ENCODE data around the gene C15orf61.

Gene C15orf61

GRCh38 chr15:67551207-67551743 lies 30.3 kb downstream of the C15orf61 start:
- no peak for DNase-seq

DNA sequence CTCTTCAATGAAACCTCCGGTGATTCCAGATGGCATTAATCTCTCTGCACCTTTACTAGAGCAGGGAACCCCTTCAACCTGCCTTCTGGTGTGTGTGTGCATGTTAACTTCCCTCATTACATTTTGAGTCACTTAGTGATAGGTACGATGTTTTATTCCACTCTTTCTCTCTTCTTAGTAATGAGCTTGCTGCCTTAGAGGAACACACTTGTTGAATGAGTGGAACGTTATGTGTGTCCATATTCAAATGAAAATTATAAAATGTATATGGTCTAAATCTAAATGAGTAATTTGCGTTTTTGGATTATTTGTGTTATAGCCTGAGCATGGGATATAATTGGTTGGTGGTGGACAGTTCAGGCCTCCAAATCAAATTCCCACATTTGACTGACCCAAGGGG lies 33.6 kb downstream of the C15orf61 start:
- DNase-seq: no peak

DNA sequence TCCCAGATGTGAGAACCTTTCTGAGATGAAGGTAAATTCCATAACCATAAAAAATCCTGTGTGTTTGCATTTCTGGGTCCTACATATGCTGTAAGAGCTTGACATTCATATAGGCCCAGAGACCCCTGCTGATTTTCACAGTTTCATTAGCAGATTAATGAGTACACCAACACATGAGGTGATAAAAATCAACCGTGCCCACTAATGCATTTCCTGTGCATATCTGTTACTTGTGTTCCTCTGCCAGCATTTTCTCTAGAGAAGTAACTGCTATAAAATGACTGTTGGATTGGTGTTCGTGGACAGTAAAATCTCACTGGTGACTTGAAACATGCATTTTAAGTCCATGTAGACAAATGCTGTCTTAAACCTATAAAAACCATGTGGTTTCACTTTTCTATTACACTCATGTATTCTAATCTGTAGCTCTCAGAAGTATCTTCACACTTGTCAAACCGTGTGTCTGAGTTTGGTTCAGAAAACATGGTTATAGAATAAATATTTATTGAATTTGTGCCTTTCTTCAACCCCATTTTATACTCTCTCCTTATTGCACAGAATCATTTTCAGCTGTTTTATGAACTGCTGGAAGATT lies 36.1 kb downstream of the C15orf61 start:
- DNase-seq: no peak

DNA sequence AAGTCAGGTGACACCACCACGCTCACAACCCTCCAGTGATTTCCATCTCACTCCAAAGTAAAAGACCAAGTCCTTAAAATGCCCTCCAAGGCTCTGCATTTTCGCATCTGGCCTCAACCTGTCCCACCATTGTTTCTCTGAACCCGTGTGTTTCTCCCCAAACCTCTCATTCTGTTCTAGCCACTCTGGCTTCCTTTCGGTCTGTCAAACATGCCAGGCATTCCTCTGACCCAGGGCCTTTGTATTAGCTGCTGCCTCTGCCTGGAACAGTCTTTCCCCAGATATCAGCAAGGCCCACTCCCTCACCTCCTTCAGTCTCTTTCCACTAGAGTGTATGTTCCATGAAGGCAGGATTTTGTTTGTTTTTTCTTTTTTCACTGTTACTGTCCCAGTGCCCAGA lies 37.6 kb downstream of the C15orf61 start:
- no peak for DNase-seq

DNA sequence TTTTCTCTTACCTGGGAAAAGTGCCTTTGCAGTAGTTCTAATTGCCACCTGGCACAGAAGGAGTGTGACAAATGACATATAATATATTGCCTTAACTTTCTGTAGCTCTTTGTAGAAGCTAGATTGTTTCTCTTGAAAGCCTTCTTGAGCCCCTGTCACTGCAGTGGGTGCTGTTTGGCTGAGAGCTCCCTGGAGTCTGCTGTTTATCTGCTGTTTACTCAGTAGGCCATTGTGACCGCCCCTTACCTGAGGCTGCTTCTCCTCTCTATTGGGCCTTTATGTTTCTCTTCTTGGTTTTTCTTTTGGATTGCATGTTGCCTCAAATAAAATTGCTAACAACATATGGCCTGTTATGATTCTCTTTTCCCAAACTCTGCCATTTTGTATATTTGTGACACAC lies 38.2 kb downstream of the C15orf61 start:
- DNase-seq: no peak

GRCh38 chr15:67559576-67559975 lies 38.6 kb downstream of the C15orf61 start:
- no peak for DNase-seq

DNA sequence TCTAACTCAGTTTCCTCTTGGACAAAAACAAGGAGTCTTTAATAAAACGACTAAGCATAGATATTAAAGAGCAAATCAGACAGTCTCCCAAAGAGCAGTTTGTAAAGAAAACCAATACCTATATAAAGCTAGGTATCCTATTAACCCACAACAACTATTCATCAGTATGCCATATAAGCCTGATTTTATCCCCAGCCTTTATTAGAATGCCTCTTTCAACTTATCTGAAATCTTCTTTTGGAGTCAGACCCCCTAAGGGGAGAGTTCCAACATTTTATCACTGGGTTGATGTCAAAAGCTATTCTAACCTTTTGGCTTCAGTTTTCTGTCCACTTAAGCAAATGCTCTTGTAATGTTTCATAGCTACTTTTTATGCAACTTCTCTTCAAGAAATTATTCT lies 39.4 kb downstream of the C15orf61 start:
- DNase-seq: no peak

- no peak for DNase-seq
Measured at GRCh38 chr15:67563092-67563491, 42.2 kb downstream of the C15orf61 start.

DNA sequence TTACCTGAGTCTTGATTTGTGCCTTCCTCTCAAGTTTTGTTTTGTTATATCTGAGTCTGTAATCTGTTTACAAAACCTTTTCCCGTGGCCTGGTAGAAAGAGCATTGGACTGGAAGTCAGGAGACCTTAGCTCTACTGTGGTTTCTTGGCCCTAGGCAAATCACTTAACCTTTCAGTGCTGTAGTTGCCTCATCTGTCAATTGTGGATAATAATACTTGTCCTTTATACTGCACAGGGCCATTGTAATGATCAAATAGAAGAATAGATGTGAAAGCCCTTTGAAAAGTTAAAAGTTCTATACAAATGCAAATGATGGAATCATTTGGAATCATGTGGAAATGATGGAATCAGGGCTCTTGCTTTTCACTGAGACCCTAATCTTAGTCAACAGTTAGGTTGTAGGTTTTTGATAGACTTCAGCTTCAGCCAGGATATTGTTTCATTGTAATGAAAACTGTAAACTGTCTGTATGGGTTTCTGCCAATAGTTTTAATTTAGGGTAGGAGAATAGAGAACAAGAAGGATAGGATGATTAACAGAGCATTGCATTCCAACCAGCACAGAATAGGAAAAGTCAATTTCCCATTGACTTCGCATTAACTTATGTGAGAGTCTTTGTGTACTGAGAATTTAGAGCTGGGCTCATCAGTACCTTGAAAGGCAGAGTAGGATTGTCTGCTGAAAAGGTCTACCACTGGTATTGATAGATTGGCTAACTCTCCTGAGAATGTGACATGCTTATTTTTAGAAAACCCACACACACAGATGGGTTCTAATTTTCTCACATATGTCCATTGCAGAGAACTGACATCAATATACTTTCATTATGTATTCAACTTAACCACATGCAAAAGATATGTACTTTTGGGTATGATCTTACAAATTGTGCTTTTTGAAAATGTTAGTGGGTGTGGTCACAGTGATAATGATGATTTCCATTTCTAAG lies 43.4 kb downstream of the C15orf61 start:
- no peak for DNase-seq

DNA sequence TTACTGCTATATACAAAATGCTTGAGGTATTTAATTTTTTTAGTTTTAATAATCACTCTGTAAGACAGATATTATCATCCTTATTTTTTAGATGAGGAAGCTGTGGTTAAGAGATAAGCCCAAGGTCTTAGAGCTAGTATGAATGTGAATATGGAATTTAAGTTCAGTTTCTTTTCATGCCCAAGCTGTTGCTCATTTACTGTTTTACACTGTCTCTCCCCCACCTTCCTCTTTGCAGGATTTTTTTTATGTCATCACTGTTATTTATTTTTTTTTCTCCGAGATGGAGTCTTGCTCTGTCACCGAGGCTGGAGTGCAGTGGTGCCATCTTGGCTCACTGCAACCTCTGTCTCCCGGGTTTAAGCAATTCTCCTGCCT lies 44.0 kb downstream of the C15orf61 start:
- DNase-seq: no peak

DNA sequence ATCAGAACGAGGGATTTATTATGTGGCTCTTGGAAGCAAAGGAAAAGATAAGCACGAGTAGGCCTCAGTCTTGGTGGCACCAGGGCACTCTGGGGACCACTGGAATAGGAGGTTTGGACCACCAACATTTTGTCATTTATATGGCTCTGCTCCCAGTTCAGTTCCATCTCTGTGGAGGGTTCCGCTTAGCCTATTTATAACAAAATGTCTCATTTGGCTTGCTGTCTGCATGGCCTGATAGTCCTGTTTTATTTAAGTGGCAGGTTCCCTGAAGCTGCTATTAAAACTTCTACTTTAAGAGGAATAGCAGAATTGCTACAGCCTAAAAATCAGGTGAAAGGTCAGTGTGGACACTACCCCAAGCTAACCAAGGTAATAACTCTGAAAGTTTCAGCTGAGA lies 48.7 kb downstream of the C15orf61 start:
- no peak for DNase-seq

GRCh38 chr15:67570875-67571647 lies 50.1 kb downstream of the C15orf61 start:
- no peak for DNase-seq

GRCh38 chr15:67571648-67572415 lies 50.9 kb downstream of the C15orf61 start:
- no peak for DNase-seq

DNA sequence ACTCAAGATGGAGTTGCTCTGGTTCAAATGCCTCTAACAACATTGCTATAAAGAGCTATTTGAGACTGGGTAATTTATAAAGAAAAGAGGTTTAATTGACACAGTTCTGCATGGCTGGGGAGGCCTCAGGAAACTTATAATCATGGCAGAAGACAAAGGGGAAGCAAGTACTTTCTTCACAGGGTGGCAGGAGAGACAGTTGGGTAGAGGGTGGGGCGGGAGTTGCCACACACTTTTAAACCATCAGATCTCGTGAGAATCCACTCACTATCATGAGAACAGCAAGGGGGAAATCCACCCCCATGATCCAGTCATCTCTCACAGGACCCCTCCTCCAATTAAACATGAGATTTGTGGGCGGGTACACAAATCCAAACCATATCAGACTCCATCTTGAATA lies 52.3 kb downstream of the C15orf61 start:
- DNase-seq: no peak

GRCh38 chr15:67575039-67575502 lies 54.1 kb downstream of the C15orf61 start:
- DNase-seq: no peak

DNA sequence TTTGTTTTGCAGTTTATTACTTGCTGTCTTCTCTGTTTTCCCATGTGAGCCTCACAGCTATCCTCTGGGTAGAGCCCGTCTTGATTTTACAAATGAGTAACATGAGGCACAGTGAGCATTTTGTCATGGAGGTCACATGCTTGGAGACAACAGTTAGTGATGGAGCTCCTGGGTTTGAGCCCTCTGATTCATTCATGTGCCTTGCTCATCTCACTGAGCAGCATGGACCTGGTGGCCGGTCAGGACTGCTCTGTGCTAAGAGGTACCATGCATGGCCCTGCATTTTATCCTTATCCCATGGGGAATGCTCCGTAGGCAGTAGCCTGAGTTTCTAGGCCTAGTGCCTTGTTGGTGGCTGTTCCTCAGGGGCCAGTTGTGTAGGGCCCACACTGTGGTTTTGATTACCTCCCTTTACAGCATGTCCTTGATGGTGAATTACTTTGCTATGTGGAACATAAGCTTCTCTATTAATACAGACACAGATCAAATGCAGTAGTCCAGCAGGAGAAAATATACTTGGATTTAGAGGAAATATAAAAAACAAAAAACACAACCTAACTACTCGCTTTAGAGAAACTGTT lies 57.2 kb downstream of the C15orf61 start:
- DNase-seq: no peak

GRCh38 chr15:67579164-67579563 lies 58.2 kb downstream of the C15orf61 start:
- DNase-seq: no peak
